ENCODE measurements around the gene C22orf15. TPM values are rescaled to one million over a fixed set of nuclear protein-coding genes. Genes with fewer than 3 reads are reported as not detected.

C22orf15 gene
- total and polyA plus RNA-seq, 9 of the 15 experiments (the other 6 are each of a cell fraction or from before 2014, with no cell fraction given), result 0.07 TPM; not detected in 8

DNA sequence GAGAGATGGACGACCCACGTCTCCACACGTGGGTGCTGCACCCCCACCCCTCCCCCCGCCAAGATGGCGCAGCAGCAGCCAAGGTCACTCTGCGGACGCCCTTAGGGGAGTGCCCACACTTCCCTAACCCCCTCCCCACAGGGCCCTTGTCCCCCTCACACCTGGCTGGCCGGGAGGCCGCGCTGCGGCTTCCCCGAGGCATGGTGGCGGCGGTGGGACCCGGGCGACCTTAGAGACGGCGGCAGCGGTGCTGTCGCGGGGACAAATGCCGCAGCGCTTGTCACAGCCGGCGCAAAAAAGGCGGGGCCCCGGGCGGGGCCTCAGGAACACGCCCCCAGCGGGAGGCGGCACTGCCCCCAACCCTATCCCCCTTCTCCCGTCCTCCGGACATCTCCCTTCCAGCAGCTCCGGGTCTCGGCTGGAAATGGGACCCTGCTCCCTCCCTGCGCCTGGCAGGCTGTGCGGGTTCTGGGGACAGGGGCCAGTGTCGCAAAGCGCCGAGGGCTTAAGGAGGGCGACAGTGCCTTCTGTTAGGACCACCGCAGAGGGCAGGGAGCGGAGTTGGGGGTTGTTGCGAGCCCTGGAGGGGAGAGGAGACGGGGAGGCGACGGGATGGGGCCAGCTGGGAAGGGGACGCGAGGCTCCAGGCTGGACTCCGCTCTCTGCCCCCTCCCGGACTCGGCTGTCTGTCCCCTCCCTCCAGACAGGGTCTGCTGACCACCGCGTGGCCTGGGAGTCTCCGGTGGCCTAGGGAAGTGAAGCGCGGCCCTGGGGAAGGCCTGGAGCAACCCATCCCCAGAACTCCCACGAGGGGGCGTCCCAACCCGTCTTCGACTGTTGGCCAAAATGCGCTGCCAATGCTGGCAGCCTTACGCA is 5.1 kb downstream of the C22orf15 start, which contains the start of gene CHCHD10 (continued):
- TF ChIP-seq REST (IDR thresholded peaks at IDR 0.05; ENCODE audit: borderline replicate concordance) (peak; percentile 50; the same call in 1 of the 2 replicates), REST (CRISPR knock-in tag; IDR thresholded peaks at IDR 0.05; ENCODE audit: low read depth) (no peak; the same call in 1 of the 2 replicates), ZNF347 (CRISPR knock-in tag; IDR thresholded peaks at IDR 0.05; ENCODE audit: low read depth) (no peak), TOE1 (IDR thresholded peaks at IDR 0.05; ENCODE audit: borderline replicate concordance) (peak; percentile 47; the same call in 1 of the 2 replicates), TOE1 (CRISPR knock-in tag; IDR thresholded peaks at IDR 0.05; ENCODE audit: borderline replicate concordance, low read depth) (no peak), RBM17 (IDR thresholded peaks at IDR 0.05; ENCODE audit: borderline replicate concordance, low read depth, low read length) (no peak), TSC22D4 (tag; IDR thresholded peaks at IDR 0.05) (no peak), HNRNPH1 (optimal IDR thresholded peaks at IDR 0.05; ENCODE audit: low read depth, low read length) (no peak), KHSRP (IDR thresholded peaks at IDR 0.05) (no peak), BRD9 (IDR thresholded peaks at IDR 0.05; ENCODE audit: low read depth, partially characterized antibody) (no peak), ZNF408 (CRISPR knock-in tag; IDR thresholded peaks at IDR 0.05; ENCODE audit: low read depth) (no peak), ETV1 (tag; conservative IDR thresholded peaks at IDR 0.05; ENCODE audit: low read depth) (no peak)
- TF ChIP-seq, protein P1, sequence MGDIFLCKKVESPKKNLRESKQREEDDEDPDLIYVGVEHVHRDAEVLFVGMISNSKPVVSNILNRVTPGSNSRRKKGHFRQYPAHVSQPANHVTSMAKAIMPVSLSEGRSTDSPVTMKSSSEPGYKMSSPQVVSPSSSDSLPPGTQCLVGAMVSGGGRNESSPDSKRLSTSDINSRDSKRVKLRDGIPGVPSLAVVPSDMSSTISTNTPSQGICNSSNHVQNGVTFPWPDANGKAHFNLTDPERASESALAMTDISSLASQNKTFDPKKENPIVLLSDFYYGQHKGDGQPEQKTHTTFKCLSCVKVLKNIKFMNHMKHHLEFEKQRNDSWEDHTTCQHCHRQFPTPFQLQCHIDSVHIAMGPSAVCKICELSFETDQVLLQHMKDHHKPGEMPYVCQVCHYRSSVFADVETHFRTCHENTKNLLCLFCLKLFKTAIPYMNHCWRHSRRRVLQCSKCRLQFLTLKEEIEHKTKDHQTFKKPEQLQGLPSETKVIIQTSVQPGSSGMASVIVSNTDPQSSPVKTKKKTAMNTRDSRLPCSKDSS (IDR thresholded peaks at IDR 0.05; ENCODE audit: low read depth, partially characterized antibody), result no peak
